Measurements from ENCODE around the gene SLIT3.

The SLIT3 gene

DNA sequence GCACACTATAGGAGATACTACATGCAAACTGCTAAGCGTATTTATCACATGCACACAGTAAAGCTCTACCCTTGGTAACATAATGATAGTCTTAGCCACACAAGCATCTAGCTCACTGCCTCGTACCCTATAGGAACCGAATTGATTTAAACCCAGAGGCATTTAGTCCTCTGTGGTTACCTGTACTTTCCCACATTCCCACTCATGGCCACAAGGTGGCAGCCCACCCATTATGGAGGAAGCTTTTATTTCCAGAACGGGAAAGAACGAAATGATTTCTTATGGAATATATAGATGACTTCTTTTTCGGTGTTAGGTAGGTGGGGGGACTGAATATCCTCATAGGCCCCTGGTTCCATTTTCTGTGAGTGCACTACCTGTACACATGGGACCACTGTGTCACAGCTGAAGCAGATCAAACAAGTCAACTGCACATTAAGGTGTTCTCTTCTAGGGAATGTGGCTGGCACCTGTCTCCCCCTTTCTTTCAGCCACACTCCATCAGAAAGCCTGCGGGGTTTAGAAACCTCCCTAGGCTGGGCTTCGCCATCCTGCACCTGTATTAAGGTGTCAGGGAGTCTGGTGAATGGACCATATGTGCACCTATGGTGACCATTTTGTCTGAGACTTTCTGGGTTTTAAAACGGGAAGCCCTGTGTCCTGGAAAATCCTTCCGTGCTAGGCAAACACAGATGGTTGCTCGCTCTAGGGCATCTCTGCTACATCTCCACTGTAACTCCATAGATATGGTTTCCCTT lies 313.2 kb downstream of the SLIT3 start:
- no peak overlapping the region for H3K4me3 ChIP-seq (ENCODE audit: low read depth, low read length)
- TF ChIP-seq, protein P1, sequence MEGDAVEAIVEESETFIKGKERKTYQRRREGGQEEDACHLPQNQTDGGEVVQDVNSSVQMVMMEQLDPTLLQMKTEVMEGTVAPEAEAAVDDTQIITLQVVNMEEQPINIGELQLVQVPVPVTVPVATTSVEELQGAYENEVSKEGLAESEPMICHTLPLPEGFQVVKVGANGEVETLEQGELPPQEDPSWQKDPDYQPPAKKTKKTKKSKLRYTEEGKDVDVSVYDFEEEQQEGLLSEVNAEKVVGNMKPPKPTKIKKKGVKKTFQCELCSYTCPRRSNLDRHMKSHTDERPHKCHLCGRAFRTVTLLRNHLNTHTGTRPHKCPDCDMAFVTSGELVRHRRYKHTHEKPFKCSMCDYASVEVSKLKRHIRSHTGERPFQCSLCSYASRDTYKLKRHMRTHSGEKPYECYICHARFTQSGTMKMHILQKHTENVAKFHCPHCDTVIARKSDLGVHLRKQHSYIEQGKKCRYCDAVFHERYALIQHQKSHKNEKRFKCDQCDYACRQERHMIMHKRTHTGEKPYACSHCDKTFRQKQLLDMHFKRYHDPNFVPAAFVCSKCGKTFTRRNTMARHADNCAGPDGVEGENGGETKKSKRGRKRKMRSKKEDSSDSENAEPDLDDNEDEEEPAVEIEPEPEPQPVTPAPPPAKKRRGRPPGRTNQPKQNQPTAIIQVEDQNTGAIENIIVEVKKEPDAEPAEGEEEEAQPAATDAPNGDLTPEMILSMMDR (IDR thresholded peaks at IDR 0.05; ENCODE audit: control insufficient read depth, extremely low read depth, insufficient read depth): peak; percentile 93
- DNase-seq (ENCODE audit: low read depth): peak; percentile 34

DNA sequence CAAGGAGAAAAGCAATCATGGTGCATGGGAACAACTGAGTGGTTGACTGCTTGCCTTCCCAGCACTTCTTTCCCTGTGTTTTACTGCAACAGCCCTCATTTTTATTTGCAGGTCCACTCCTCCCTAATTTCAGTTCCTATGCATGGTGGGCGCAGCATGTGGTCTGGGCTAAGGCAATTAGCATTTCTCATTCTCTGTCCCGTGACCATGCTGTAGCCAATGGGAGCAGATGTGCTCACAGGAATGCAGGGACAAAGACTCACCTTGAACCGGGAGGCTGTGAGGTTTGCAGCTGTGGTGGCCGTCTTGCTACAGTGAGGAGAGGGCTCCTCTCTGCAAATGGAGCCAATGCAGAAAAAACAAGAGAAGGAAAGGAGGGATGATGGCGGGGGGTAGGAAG lies 315.5 kb downstream of the SLIT3 start:
- no peak overlapping the region for H3K4me3 ChIP-seq (ENCODE audit: low read depth, low read length)
- no peak for DNase-seq (ENCODE audit: low read depth)
- TF ChIP-seq, protein P1 (IDR thresholded peaks at IDR 0.05; ENCODE audit: control insufficient read depth, extremely low read depth, insufficient read depth): no peak

DNA sequence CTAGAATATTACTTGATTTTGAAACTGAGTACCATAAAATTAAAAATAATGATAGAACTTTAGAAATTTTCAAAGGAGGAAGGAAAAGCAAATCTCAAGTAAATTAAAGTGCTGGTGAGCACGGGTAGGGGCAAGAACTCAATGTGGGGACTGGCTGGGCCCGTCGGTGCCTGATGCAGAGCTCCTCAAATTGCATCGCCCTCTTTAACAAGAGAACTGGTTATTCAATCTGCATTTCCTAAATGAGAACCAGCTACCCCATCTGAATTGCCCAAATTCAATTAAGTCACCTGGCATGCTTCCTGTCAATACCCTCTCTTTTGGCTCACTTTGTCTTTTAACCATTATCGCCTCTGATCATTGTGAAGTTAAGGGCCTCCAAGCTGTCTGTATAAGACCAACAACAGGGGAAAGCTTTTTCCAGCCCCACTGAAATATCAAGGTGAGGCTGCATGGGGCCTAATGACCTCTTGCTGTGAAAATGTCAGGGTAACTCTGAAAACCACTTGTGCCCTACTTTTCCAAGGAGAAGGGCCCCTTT lies 316.7 kb downstream of the SLIT3 start:
- no peak overlapping the region for H3K4me3 ChIP-seq (ENCODE audit: low read depth, low read length)
- TF ChIP-seq, protein P1 (IDR thresholded peaks at IDR 0.05; ENCODE audit: control insufficient read depth, extremely low read depth, insufficient read depth): no peak
- DNase-seq (ENCODE audit: low read depth): no peak

DNA sequence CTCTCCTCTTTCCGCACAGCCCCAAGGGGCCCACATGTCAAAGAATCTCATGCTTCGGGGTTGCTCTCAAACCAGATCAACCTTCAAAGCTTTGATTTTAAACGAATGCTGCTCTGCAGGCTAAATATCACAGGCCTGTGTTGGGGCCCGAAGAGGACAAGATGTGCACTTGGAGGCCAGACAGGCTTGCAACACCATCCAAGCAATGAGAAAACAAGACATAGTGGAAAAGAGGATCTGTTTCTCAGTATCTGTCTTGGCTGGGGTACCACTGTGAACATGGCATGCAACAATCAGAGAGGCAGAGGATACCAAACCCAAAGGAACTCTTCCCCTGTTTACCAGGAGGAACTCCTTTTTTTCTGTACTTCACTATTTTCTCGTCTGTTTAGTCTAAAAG lies 321.8 kb downstream of the SLIT3 start:
- H3K4me3 ChIP-seq (ENCODE audit: low read depth, low read length): no peak overlapping the region
- DNase-seq (ENCODE audit: low read depth): no peak
- TF ChIP-seq, protein P1 (IDR thresholded peaks at IDR 0.05; ENCODE audit: control insufficient read depth, extremely low read depth, insufficient read depth): no peak

DNA sequence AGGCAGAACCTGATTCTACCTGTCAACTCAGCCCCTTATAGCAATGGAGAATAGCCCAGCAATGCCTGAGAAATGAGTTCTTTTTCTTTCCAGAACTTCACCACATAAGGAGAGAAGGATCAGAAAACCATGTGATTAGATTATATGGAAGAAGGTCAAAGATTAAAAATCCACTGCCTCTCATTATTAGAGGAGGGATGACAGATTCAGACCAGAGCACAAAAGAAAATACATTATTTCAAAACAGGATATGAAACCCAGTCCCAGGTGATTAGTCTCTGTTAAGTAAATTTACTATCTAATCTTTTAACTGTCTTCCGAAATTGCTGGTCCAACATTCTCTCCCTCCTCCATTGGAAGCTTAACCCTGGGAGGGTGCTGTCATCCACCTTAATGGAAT lies 322.4 kb downstream of the SLIT3 start:
- TF ChIP-seq, protein P1 (IDR thresholded peaks at IDR 0.05; ENCODE audit: control insufficient read depth, extremely low read depth, insufficient read depth): no peak
- H3K4me3 ChIP-seq (ENCODE audit: low read depth, low read length): no peak overlapping the region
- DNase-seq (ENCODE audit: low read depth): no peak

DNA sequence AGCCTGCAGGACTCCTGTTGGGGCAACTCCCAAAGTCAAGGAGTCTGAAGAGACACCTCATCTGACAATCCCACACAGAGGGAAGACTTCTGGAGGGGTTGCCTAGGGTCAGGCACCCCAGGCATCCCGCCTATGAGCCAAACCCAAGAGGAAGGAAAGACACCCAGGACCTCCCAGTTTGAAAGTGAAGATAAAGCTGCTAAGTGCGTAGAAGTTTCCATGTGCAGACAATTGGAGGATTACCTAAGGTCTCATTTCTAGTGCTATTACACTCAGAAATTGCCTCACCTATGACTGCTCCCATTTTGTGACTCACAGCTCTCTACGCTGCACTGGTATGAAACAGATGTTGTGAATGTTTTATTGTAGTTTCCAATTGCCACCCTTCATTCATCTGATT lies 322.9 kb downstream of the SLIT3 start:
- no peak overlapping the region for H3K4me3 ChIP-seq (ENCODE audit: low read depth, low read length)
- DNase-seq (ENCODE audit: low read depth): no peak
- TF ChIP-seq, protein P1 (IDR thresholded peaks at IDR 0.05; ENCODE audit: control insufficient read depth, extremely low read depth, insufficient read depth): no peak
